CD4-positive, alpha-beta T cell treated with Interleukin-17A for 4 hours (primary cell): ENCODE results near the gene MYH9.
A peak's percentile ranks its signal among the peaks of the same experiment; 100 is the strongest.

Experiments used
- DNase-seq: peaks from one replicate; pipeline ENCODE4 v3.0.0-alpha.2; 2020; ENCODE audit warnings: mixed read lengths

MYH9 gene

DNA sequence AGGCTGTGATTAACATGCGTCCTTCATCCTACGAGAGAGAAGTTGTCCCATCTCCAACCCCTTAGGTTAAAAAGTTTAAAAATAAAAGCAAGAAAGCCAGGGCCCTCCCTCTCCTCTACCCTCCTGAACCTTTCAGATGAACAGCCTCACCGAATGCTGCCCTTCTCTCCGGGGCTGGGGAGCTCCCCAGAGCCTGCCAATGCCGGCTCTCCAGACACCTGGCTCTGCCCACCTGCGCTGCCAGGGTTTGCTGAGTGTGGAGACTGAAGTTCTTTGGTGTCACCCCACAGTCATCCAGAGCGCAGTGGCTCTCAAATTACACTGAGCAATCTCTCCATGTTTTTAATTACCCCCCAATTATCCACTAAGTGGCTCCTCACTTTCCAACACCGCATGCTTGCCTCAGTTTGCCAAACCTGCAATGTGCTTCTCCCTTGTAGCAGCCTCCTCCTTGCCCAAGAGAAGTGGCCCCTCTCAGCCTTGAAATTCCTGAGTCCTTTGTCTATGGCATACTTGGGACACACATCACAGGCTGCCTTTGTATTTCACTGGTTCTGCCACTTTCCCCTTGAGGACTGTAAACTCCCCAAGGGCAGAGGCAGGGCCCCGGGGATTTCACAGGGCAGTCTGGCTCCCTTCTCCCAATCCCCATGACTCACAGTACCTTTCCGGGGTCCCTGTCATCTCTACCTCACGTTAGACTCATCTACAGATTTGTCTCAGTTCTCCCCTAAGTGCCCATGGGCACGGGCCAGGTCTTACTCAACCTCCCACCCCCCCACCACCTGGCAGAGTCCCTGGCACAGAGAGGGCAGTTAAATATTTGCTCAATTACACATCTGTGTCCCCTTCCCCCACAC lies 2.0 kb downstream of the MYH9 start:
- peak; percentile 74 for DNase-seq

GRCh38 chr22:36384766-36385481 lies 2.8 kb downstream of the MYH9 start:
- peak; percentile 70 for DNase-seq

DNA sequence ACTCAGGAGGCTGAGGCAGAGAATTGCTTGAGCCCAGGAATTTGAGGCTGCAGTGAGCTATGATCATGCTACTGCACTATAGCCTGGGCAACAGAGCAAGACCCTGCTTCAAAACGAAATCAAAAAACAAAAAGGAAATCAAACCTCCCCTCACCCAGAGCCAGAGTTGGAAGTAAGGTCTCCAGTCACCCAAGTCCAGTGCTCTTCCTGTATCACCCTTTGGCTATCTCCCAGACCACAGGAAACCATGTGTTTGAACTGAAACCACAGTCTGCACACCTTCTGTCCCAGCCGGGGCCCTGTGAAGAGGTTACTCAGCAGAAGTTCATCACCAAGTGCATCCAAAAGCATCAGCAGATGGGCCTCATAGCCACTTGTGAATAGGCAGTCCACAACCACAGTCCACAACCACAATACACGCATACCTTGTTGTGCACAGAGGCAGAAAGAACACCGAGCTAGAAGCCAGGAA lies 4.6 kb downstream of the MYH9 start:
- DNase-seq = peak; percentile 66

DNA sequence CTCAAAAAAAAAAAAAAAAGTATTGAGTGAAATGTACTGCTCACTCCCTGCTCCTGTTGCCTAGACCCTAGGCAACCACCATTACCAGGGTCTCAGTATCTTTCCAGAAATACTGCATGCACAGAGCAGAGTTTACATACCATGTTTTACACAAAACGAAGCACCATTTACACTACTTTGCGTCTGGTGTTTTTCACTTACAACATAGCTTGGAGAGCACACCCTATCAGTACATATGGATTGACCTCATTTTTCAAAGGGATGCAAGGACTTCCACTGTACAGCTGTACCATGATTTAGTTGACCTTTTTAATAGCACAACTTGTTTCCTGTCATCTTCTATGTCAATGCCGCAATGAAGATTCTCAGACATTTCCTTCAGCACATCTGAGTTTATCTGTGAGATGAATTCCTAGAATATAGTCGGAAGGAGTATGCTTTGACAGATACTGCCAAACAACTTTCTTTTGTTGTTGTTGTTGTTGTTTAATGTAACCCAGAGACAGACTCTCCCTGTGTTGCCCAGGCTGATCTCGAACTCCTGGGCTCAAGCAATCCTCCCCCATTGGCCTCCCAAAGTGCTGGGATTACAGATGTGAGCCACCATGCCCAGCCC lies 6.1 kb downstream of the MYH9 start:
- DNase-seq = no peak

- peak; percentile 69 for DNase-seq
Measured at GRCh38 chr22:36379593-36380361, 8.0 kb downstream of the MYH9 start.

GRCh38 chr22:36378869-36379217 lies 8.9 kb downstream of the MYH9 start:
- DNase-seq = no peak

DNA sequence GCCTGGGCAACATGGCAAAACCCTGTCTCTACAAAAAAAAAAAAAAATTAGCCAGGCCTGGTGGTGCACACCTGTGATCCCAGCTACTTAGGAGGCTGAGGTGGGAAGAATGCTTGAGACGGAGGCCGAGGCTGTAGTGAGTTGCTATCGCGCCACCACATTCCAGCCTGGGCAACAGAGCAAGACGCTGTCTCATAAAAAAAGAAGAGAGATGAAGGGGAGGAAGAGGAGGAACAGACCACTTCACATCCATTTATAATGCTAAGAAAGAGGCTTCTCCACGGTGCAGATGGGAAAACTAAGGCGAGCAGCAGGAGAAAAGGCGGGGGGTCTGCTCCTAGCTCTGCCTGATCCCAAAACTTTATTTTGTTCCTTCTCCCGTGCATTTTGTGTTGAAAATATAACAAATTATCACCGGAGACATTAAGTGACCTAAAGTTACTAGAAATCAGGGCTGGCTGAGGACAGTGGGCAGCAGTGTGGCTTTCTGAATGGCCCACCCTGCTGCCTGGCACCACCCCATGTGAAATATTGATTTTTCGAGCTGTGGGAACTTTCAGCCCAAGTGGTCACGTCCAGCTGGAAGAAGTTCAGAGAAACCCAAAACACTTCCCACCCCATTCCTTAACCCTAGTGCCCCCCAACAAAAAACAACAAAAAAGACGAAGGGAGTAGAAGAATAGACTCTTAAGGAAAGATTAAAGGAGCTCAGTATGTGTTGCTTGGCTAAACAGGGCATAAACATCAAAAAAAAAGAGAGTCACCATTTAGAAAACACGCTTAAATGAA lies 9.5 kb downstream of the MYH9 start:
- no peak for DNase-seq

DNA sequence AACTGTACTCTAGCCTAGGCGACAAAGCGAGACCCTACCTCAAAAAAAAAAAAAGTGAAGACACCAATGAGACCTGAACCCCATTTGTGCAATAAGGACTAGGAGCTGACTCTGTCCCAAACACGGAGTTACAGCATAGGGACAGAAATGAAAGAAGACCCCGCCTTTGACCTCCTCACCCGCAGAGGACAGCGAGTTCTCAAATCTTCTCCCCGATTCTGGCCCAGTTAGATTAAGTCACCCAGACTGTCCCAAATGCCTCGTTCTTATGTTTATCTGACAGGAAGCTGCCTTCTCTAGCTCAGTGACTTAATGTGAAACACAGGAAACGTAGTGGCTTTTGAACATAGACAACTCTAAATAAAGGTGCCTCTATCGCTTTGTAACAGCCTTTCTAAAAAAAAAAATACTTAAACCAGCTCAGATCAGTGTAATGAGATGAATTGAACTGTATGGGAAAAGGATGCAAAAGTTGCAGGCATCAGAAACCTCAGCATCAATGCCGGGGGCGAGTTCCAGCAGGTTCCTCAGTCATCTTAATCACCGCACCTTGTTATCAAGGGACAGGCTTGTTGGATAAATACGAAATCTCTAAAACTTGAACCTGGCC lies 10.6 kb downstream of the MYH9 start:
- peak; percentile 65 for DNase-seq

- DNase-seq = no peak
Measured at GRCh38 chr22:36376265-36376664, 11.5 kb downstream of the MYH9 start.

DNA sequence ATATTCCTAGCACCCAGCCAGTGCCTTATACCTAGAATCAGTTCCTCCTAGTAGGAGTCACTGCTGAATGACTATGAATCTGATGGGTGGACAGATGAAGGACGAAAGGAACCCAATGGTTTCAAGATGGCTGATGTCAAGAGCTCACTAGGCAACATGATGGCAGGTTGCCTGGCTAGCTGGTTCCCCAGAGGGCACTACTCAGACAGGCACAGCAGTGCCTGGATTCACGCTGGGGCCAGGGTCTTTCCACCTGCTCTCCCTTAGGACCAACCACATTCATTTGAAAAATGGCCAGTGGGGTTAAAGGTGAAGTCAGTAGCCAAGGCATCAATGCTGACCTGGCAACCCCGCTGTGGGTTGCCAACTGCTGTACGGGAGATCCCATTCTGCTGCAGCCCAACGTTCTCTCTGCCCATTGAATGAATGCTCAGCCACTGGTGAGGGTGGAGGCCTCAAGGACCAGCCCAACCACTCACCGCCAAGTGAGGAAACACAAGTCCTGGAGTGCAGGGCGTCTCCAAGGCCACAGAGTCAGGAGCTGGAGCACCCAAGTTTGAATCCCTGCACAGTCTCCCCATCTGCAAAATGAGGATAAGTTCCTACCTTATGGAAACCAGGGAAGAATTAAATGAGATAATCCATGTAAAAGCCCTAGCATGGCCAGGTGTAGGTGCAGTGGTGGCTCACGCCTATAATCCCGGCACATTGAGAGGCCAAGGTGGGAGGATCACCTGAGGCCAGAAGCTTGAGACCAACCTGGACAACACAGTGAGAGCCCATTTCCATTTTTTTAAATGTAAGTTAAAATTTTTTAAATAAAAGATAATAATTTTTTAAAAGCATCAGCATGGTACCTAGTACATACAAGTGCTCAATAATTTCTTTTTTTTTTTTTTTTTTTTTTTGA lies 12.4 kb downstream of the MYH9 start:
- no peak for DNase-seq

- peak; percentile 79 for DNase-seq
Measured at GRCh38 chr22:36374603-36375024, 13.2 kb downstream of the MYH9 start.

GRCh38 chr22:36373258-36373579 lies 14.5 kb downstream of the MYH9 start:
- DNase-seq = no peak

GRCh38 chr22:36371920-36372319 lies 15.8 kb downstream of the MYH9 start:
- DNase-seq = no peak

DNA sequence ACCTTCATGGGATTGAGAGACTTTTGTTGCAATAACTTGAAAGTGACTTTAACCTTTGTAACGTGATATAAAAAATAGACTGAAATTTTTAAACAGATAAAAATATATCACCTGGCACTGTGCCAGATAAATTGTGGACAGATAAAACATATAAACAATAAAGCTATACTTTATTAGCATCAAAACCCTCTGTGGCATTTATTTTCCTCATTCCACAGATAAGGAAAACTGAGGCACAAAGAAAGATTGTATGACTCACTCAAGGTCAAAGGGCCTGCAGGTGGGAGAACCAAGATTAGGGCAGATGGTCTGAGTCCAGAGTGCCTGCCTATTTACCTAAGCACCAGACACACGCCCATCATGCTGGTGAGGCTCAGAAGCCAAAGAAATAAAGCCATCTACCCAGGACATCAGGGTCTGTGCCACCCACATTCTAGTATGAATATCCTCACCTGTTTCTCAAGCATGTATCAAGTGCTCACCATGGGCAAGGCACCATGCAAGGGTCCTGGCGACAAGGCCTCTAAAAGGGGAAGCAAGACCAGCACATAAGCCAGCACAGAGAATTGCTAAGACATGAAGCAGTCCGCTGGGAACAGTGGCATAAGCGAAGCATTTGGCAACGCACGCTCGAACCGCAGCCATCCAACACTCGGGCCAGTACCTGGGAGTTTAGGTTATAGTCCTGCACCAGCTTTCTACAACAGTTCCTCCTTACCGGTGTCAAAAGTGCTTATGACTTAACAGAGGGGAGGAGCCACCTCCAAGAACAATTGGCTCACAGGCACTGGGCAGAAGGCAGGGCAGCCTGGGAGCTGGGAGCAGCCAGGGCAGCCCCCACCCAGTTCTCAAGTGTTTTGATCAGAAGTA lies 17.6 kb downstream of the MYH9 start:
- DNase-seq = no peak

- peak; percentile 47 for DNase-seq
Measured at GRCh38 chr22:36369004-36369921, 18.5 kb downstream of the MYH9 start.

DNA sequence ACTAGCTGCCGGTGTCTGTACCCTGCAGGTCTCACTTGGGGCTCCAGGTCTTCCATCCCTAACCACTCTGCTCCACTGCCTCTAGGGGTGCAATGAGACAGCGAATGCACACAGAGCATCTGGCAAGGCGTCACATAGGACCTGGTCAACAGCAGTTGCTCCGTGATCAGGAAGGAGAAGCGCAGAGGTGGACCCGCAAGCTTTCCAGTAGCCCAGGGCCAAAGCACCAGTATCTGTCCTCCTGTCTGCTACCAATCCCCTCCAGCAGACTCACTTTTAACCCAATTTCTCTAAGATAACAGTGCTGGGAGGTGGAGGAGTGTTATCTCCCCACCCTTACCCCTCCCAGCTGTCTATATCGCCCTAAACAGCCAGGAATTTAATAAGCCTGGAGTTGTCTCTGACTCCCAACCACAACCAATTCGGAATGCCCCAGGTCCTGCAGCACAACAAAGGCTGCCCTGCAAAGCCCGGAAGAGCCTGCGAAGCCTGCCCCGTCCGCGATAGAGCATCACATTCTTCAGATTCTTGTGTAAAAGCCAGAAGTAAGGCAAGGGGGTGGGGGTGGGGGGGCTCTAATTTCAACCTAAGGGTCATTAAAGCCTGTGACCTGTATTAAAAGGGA lies 19.3 kb downstream of the MYH9 start:
- DNase-seq = peak; percentile 56

- no peak for DNase-seq
Measured at GRCh38 chr22:36367479-36367878, 20.3 kb downstream of the MYH9 start.

DNA sequence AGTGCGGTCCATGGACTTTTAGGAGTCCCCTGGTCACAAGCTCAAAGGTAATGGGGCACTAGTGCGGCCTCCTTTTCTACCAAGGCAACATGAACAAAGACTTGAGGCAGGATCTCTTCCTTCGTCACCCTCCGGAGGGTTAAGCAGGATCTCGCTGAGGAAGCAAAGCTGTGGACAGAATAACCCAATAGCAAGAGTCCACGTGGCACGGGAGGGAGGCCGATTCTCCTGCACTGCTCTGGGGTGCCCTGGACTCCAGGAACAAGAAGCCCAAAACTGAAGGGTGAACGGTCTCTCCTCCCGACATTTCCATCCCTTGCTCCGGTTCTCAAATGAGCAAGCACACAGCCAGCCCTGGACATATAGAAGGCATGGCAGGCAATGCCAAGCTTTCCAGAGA lies 20.7 kb downstream of the MYH9 start:
- no peak for DNase-seq
